GM19324 (cell line): ENCODE data around the gene PBRM1.
"Not testable (repeated sequence)": the region's sequence is repeated elsewhere in the genome, so short reads cannot be mapped to it uniquely, and the experiment has no call there.

Experiments used
- ATAC-seq: cut with Tn5 transposase; IDR thresholded peaks from one replicate; pipeline ENCODE4 v1.9.1; 2021; ENCODE audit warnings: mild to moderate bottlenecking, moderate library complexity; ENCODE audit not compliant: unreplicated experiment, low FRiP score

PBRM1 gene

DNA sequence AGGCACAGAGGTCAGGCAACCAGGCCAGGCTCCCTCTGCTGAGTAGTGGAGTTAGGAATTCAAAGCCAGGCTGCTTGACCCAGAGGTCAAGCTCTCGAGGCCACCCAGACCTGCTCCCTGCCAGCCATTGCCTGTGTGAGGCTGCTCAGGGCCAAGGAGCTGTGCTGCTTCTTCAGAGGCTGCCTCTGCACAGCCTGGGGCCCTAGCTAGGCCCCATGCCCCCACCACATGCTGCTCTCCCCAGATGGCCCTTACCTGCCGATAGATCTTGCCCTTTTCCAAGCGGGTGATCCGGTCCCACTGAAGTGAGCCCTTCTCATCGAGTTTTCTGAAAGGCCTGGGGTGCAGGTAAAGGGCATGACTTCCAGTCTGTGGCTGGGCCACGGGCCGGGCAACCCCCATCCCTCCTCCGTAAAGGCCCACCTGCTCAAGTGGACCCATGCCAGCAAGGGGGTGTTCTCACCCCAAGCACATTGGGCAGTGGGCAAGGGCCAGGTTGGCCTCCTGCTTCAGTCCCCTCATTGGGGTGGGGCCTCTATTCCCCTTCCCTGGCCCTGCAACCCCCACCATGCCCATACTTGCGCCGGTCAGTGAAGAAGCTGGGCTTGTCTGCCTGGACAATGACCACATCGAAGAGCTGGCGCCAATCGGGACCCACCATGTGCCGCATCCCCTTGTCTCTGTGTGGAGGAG lies 158.5 kb downstream of the PBRM1 start:
- ATAC-seq = no peak

GRCh38 chr3:52526671-52527038 lies 159.1 kb downstream of the PBRM1 start:
- ATAC-seq = not testable (repeated sequence)

GRCh38 chr3:52525680-52526561 lies 159.8 kb downstream of the PBRM1 start:
- no peak for ATAC-seq

- ATAC-seq = no peak
Observed at GRCh38 chr3:52524752-52525679, 160.7 kb downstream of the PBRM1 start.

DNA sequence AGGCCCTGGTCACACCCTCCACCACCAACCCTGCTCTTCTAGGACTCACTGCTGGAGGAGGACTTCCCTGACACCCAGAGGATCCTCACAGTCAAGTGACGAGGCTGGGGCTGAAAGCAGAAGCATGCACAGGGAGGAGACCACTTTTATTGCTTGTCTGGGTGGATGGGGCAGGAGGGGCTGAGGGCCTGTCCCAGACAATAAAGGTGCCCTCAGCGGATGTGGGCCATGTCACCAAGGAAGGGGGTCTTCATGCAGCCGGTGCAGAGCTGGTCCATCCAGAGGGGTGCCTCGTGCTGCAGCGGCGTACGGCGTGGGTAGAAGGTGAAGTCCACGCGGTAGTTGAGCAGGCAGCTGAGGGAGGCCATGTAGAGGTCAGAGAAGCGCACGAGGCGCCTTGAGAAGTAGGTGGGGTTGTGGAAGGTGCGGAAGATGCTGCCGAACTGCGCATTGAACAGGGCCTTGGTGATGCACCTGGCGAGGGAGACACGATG lies 161.4 kb downstream of the PBRM1 start:
- ATAC-seq = no peak

DNA sequence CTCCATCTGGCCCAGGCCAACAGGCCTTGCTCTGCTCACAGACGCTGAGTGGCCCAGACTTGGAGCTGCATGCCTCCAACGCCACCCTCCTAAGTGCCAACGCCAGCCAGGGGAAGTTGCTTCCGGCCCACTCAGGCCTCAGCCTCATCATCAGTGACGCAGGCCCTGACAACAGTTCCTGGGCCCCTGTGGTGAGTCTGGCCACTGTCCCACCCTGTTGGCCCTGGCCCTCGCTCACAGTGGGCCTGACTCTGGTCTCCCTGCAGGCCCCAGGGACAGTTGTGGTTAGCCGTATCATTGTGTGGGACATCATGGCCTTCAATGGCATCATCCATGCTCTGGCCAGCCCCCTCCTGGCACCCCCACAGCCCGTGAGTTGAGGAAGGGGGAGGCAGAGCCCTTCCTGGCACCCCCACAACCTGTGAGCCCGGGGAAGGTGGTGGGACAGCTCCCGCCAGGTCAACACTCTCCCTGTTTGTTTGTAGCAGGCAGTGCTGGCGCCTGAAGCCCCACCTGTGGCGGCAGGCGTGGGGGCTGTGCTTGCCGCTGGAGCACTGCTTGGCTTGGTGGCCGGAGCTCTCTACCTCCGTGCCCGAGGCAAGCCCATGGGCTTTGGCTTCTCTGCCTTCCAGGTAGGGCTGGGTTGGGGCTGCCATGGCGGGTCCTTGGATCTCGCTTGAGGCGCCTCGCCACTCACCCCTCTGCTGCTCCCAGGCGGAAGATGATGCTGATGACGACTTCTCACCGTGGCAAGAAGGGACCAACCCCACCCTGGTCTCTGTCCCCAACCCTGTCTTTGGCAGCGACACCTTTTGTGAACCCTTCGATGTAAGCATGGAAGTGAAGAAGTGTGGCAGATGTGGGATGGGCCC lies 162.1 kb downstream of the PBRM1 start:
- ATAC-seq = no peak

- ATAC-seq = no peak
Observed at GRCh38 chr3:52522651-52523251, 163.0 kb downstream of the PBRM1 start.

DNA sequence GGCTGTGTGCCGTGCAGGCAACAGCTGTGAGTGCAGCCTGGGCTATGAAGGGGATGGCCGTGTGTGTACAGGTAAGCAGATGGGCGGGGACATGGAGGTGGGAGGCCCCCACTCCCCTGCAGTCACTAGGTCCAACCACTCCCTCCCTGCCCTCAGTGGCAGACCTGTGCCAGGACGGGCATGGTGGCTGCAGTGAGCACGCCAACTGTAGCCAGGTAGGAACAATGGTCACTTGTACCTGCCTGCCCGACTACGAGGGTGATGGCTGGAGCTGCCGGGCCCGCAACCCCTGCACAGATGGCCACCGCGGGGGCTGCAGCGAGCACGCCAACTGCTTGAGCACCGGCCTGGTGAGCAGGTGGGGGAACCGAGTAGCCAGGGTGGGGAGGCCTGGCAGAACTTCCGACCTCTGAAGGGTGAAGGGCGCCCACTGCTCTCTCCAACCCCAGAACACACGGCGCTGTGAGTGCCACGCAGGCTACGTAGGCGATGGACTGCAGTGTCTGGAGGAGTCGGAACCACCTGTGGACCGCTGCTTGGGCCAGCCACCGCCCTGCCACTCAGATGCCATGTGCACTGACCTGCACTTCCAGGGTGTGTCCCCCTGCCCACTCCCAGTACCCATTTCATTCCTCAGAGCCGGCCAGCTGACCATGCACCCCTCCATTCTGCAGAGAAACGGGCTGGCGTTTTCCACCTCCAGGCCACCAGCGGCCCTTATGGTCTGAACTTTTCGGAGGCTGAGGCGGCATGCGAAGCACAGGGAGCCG lies 163.6 kb downstream of the PBRM1 start:
- no peak for ATAC-seq

DNA sequence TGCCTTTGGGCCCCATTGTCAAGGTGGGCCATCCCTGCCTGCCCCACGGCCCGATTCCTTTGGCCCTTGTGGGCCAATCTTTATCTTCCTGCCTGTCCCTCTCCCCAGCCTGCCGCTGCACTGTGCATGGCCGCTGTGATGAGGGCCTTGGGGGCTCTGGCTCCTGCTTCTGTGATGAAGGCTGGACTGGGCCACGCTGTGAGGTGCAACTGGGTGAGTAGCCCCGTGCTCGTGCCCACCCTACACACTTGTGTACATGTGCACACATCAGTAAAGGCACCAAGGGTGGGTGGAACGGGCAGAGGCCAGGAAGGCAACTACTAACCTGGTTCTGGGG lies 164.3 kb downstream of the PBRM1 start:
- ATAC-seq = no peak

DNA sequence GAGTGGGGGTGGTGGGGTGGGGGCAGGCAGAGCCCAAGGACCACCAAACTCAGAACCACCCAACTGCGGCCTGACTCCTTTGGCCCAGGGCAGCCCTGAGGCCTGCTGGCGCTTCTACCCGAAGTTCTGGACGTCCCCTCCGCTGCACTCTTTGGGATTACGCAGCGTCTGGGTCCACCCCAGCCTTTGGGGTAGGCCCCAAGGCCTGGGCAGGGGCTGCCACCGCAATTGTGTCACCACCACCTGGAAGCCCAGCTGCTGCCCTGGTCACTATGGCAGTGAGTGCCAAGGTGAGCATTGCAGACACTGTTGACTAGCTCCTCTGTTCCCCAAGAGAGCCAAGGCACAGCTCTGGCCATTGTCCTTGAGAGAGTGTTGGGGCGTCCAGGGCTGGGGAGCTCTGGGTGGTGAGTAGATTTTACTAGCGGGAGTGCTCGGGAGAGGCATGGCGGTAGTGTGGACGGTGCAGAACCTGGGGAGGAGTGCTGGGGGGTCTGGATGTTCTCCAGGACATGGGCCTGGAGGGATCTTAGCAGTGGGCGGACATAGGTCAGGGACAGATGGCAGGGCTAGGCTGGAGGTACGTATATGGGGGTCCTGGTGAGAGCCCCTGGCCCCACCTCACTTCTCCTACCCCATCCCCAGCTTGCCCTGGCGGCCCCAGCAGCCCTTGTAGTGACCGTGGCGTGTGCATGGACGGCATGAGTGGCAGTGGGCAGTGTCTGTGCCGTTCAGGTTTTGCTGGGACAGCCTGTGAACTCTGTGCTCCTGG lies 164.8 kb downstream of the PBRM1 start:
- ATAC-seq = no peak

DNA sequence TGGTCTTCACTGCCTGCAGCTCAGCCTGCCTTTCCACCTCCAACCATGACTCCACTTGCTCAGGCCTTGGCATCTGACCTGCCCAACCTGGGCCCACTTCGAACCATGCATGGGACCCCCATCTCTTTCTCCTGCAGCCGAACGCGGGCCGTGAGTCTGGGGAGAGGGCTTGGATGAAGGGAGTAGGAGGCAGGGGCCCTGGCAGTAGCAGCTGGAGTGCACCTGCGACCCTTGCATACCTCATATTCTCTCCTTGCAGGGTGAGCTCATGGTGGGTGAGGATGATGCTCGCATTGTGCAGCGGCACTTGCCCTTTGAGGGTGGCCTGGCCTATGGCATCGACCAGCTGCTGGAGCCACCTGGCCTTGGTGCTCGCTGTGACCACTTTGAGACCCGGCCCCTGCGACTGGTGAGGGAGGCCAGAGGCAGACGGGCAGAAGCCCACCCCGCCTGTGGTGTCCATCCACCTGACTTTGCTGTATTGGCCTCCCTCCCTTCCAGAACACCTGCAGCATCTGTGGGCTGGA lies 165.5 kb downstream of the PBRM1 start:
- ATAC-seq = no peak

DNA sequence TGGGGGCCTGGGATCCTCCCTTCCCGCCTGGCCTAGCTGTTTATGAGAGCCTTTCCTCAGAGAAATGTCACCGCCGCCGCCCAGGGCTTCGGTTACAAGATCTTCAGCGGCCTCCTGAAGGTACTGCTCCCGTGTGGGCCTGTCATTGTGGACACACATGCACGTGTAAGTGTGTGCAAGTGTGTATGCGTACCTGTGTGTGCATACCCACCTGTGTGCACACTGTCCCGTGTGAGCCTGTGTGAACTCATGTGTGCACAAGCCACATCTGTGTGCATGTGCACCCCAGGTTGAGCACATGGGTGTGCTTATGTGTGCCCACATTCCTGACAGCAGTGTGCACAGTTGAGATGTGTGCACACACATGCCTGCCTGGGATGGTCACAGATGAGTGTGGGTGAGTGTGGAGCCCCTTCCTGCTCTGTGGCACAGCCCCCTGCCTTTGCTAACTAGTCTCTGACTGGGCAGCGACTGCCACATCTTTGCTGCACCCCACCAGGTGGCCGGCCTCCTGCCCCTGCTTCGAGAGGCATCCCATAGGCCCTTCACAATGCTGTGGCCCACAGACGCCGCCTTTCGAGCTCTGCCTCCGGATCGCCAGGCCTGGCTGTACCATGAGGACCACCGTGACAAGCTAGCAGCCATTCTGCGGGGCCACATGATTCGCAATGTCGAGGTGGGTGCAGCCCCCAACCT lies 166.1 kb downstream of the PBRM1 start:
- ATAC-seq = no peak

- no peak for ATAC-seq
Observed at GRCh38 chr3:52518723-52519444, 166.8 kb downstream of the PBRM1 start.

DNA sequence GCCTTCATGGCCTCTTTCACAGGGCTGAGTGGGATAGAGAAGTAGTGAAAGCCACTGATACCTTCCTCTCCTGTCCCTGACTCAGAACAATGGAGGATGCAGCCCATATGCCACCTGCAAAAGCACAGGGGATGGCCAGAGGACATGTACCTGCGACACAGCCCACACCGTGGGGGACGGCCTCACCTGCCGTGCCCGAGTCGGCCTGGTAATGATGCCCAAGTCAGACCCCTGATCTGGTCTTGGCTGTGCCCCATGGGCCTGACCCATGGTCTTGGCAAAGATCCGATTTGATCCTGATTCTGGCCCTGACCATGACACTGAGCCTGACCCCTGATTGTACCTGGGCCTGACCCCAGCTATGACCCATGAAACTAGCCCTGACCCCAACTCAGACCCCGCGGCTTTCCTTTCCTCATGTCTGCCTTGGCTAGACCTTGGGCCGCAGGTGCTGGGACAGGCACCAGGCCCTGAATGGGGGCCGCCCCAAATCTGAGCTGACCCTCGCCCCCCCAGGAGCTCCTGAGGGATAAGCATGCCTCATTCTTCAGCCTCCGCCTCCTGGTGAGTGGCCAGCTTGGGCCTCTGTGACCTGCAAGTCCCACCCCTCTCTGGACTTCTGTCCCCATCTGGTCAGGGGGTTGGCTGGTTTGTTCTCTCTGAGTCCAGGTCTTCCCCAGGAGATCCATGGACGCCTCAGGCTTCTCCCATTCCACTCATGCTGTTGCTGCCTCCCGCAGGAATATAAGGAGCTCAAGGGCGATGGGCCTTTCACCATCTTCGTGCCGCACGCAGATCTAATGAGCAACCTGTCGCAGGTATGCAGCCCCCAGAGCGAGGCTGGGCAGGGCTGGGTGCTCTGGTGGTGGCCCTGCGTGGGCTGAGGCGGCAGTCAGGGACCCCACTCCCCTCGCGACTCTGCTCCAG lies 167.7 kb downstream of the PBRM1 start:
- no peak for ATAC-seq

GRCh38 chr3:52516509-52517195 lies 169.1 kb downstream of the PBRM1 start:
- no peak for ATAC-seq
